Measurements from ENCODE around the gene PARS2. TPM values are rescaled to one million over a fixed set of nuclear protein-coding genes. Genes with fewer than 3 reads are reported as not detected.
A peak's percentile ranks its signal among the peaks of the same experiment; 100 is the strongest.

PARS2 gene
- total RNA-seq, 1 donor from 2014 or later: 5.4 TPM

DNA sequence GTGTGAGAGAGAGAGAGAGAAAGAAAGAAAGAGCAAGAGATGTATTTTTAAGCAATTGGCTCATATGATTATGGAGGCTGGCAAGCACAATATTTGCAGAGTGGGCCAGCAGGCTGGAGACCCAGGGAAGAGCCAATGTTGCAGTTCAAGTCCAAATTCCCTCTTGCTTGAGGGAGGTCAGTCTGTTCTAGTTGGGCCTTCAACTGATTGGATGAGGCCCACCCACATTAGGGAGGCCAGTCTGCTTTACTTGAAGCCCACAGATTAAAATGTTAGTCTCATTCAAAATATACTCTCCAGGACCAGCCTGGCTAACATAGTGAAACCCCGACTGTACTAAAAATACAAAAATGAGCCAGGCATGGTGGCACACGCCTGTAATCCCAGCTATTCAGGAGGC lies 8.6 kb upstream of the PARS2 start:
- Mint-ChIP-seq H3K27ac (ENCODE audit: unreplicated experiment) (no peak overlapping the region), H3K4me3 (ENCODE audit: unreplicated experiment) (no peak overlapping the region), H3K9me3 (ENCODE audit: unreplicated experiment) (peaks cover 3% of the 10 kb centered on the region), H3K36me3 (ENCODE audit: low read depth, unreplicated experiment) (no peaks in the 10 kb centered on the region), H3K4me1 (ENCODE audit: low read depth, unreplicated experiment) (no peaks in the 10 kb centered on the region), H3K27me3 (ENCODE audit: low read depth, unreplicated experiment) (peaks cover 9% of the 10 kb centered on the region)
- FAIRE-seq (no peak), DNase-seq (ENCODE audit: low read depth) (no peak)
- no peak for TF ChIP-seq EZH2 (IDR thresholded peaks at IDR 0.05; ENCODE audit: insufficient read depth, low read length)
- TF ChIP-seq, protein P1, sequence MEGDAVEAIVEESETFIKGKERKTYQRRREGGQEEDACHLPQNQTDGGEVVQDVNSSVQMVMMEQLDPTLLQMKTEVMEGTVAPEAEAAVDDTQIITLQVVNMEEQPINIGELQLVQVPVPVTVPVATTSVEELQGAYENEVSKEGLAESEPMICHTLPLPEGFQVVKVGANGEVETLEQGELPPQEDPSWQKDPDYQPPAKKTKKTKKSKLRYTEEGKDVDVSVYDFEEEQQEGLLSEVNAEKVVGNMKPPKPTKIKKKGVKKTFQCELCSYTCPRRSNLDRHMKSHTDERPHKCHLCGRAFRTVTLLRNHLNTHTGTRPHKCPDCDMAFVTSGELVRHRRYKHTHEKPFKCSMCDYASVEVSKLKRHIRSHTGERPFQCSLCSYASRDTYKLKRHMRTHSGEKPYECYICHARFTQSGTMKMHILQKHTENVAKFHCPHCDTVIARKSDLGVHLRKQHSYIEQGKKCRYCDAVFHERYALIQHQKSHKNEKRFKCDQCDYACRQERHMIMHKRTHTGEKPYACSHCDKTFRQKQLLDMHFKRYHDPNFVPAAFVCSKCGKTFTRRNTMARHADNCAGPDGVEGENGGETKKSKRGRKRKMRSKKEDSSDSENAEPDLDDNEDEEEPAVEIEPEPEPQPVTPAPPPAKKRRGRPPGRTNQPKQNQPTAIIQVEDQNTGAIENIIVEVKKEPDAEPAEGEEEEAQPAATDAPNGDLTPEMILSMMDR (IDR thresholded peaks at IDR 0.05; ENCODE audit: insufficient read depth, low read depth, low read length): no peak
- Histone ChIP-seq H4K20me1 (ENCODE audit: insufficient read depth, low read length) (no peaks in the 10 kb centered on the region), H3K9ac (ENCODE audit: low read length) (no peak overlapping the region), H3K27ac (ENCODE audit: low read depth, low read length) (no peak overlapping the region), H3K9me3 (ENCODE audit: insufficient read depth, low read depth, low read length) (no peaks in the 10 kb centered on the region), H3K4me1 (ENCODE audit: insufficient read depth, low read length) (no peaks in the 10 kb centered on the region), H3K27me3 (ENCODE audit: insufficient read depth, low read length) (peaks cover 6% of the 10 kb centered on the region), H3K4me2 (ENCODE audit: low read length) (no peak overlapping the region), H3K36me3 (ENCODE audit: insufficient read depth, low read length) (no peaks in the 10 kb centered on the region), H2AFZ (ENCODE audit: low read depth, low read length) (no peak overlapping the region), H3K4me3 (ENCODE audit: insufficient read depth, low read depth, low read length) (no peak overlapping the region), H3K79me2 (ENCODE audit: insufficient read depth, low read length) (no peaks in the 10 kb centered on the region)

DNA sequence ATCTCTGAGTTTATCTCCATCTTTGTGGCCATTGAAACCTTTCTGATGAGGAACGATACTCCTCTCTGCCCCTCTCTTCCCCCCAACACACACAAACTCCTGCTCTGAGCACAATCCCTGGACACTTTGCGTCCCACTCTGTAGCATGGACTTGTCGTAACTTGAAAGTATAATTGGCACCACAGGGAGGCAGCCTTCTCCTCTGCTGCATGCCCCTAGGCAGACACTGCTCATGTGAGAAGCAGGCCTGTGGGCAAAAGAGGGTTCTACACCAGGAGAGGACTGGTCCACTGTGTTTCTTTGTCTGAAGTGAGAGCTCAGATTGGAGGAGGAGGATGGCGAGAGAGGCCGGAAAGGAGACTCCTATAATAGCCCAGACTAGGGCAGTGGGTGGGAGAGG lies 3.8 kb upstream of the PARS2 start:
- Histone ChIP-seq H4K20me1 (ENCODE audit: insufficient read depth, low read length) (no peaks in the 10 kb centered on the region), H2AFZ (ENCODE audit: low read depth, low read length) (no peak overlapping the region), H3K27ac (ENCODE audit: low read depth, low read length) (no peak overlapping the region), H3K4me3 (ENCODE audit: insufficient read depth, low read depth, low read length) (no peak overlapping the region), H3K4me1 (ENCODE audit: insufficient read depth, low read length) (no peaks in the 10 kb centered on the region), H3K79me2 (ENCODE audit: insufficient read depth, low read length) (peaks cover 11% of the 10 kb centered on the region), H3K9me3 (ENCODE audit: insufficient read depth, low read depth, low read length) (no peaks in the 10 kb centered on the region), H3K27me3 (ENCODE audit: insufficient read depth, low read length) (peaks cover 9% of the 10 kb centered on the region), H3K36me3 (ENCODE audit: insufficient read depth, low read length) (no peaks in the 10 kb centered on the region), H3K4me2 (ENCODE audit: low read length) (no peak overlapping the region), H3K9ac (ENCODE audit: low read length) (no peak overlapping the region)
- H3K27me3 Mint-ChIP-seq (ENCODE audit: low read depth, unreplicated experiment): peaks cover 4% of the 10 kb centered on the region
- FAIRE-seq (no peak), DNase-seq (ENCODE audit: low read depth) (no peak)
- no peak overlapping the region for H3K27ac Mint-ChIP-seq (ENCODE audit: unreplicated experiment)
- H3K36me3 Mint-ChIP-seq (ENCODE audit: low read depth, unreplicated experiment): no peaks in the 10 kb centered on the region
- no peak for TF ChIP-seq EZH2 (IDR thresholded peaks at IDR 0.05; ENCODE audit: insufficient read depth, low read length)
- TF ChIP-seq, protein P1 (IDR thresholded peaks at IDR 0.05; ENCODE audit: insufficient read depth, low read depth, low read length): peak; percentile 11
- no peak overlapping the region for H3K4me3 Mint-ChIP-seq (ENCODE audit: unreplicated experiment)
- no peaks in the 10 kb centered on the region for H3K9me3 Mint-ChIP-seq (ENCODE audit: unreplicated experiment)
- peaks cover under 1% of the 10 kb centered on the region for H3K4me1 Mint-ChIP-seq (ENCODE audit: low read depth, unreplicated experiment)

DNA sequence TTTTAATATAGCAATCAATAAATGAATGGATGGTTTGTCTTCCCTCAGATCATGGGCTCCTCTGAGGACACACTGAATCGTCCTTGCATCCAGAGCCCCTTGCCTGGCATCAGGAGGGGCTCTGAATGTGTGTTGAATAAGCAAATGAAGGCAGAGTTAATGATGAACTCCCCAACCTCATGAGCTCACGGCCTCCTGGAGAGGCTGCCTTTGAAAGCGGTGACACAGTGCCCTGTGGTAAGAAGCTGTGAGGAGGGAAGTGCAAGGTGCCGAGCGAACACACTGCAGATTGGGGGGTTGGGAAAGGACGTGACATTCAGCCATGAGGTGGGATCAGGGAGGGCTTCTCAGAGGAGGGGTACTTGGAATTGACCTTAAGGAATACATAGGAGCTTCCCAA lies 3.2 kb upstream of the PARS2 start:
- peaks cover 4% of the 10 kb centered on the region for H3K4me1 Mint-ChIP-seq (ENCODE audit: low read depth, unreplicated experiment)

More for the DNA sequence above, 3.2 kb upstream of the PARS2 start:
- H3K4me3 Mint-ChIP-seq (ENCODE audit: unreplicated experiment): no peak overlapping the region
- TF ChIP-seq, protein P1 (IDR thresholded peaks at IDR 0.05; ENCODE audit: insufficient read depth, low read depth, low read length): no peak
- TF ChIP-seq EZH2 (IDR thresholded peaks at IDR 0.05; ENCODE audit: insufficient read depth, low read length): no peak
- Histone ChIP-seq H2AFZ (ENCODE audit: low read depth, low read length) (no peak overlapping the region), H3K9me3 (ENCODE audit: insufficient read depth, low read depth, low read length) (no peaks in the 10 kb centered on the region), H3K36me3 (ENCODE audit: insufficient read depth, low read length) (no peaks in the 10 kb centered on the region), H3K9ac (ENCODE audit: low read length) (no peak overlapping the region), H3K4me3 (ENCODE audit: insufficient read depth, low read depth, low read length) (no peak overlapping the region), H3K4me2 (ENCODE audit: low read length) (no peak overlapping the region), H3K4me1 (ENCODE audit: insufficient read depth, low read length) (no peaks in the 10 kb centered on the region), H3K27ac (ENCODE audit: low read depth, low read length) (no peak overlapping the region), H3K79me2 (ENCODE audit: insufficient read depth, low read length) (peaks cover 16% of the 10 kb centered on the region), H3K27me3 (ENCODE audit: insufficient read depth, low read length) (peaks cover 9% of the 10 kb centered on the region), H4K20me1 (ENCODE audit: insufficient read depth, low read length) (no peaks in the 10 kb centered on the region)
- no peaks in the 10 kb centered on the region for H3K9me3 Mint-ChIP-seq (ENCODE audit: unreplicated experiment)
- peaks cover 1% of the 10 kb centered on the region for H3K27me3 Mint-ChIP-seq (ENCODE audit: low read depth, unreplicated experiment)
- no peak for FAIRE-seq
- no peak for DNase-seq (ENCODE audit: low read depth)
- H3K36me3 Mint-ChIP-seq (ENCODE audit: low read depth, unreplicated experiment): no peaks in the 10 kb centered on the region
- H3K27ac Mint-ChIP-seq (ENCODE audit: unreplicated experiment): peak overlapping the region; percentile 63

Measured in astrocyte (in vitro differentiated cells and primary cell).